ENCODE data around the gene LRP1.

LRP1 gene

DNA sequence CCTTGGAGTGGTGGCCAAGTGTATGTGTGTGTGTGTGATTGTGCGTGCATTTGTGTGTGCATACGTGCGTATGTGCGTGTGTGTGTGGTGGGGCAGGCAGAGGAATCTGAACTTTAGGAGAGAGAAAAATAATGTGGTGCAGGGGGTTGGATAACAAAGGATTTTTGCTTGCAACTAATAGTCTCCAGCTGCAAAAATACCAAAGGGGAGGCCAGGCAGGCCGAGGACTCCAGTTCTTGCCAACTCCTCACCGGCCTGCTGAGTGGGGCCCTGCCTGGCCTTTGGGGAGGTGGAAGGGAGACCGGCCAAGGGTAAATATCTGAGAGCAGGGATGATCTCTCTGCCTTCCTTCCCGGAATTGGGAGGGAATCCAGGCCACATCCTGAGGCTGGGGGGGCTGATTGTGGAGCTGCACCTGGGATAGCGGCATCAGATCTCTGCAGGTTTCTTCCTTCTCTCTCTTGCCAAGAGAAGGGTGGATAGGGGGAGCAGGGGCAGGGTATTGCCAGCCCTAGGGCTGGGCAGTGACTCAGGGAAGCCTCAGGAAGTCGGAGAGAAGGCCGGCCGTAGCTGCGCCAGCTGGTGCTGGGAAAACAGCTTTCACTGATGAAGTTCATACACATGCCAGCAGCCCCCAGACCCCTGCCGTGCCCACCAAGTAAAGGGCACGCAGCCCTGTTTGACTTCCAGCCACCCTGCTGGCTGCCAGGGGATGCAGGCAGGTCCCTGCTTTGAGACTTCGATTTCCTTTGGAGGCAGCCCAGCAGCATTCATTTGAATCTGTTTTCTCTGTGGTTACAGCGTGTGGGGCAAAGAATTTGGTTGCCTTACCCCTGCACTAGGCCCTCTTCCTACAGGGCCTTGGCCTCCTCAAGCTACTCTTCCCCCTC is 23.7 kb downstream of the LRP1 start:
- Histone ChIP-seq H4K20me1 (ENCODE audit: insufficient read depth, low read length) (no peaks in the 10 kb centered on the region), H3K4me3 (ENCODE audit: low read length) (no peak overlapping the region), H3K4me1 (ENCODE audit: low read length) (peaks cover 14% of the 10 kb centered on the region), H3K36me3 (replicated peaks; ENCODE audit: low read depth, low read length) (no peaks in the 10 kb centered on the region), H3K27me3 (ENCODE audit: low read depth, low read length) (no peaks in the 10 kb centered on the region), H3K9ac (ENCODE audit: low read length) (no peak overlapping the region), H3K27ac (ENCODE audit: low read length) (no peak overlapping the region), H3K9me3 (ENCODE audit: insufficient read depth, low read length) (no peaks in the 10 kb centered on the region), H3K4me2 (ENCODE audit: low read length) (no peak overlapping the region), H3K79me2 (ENCODE audit: low read length) (no peaks in the 10 kb centered on the region), H2AFZ (ENCODE audit: low read depth, low read length) (no peak overlapping the region)
- TF ChIP-seq, protein P1, sequence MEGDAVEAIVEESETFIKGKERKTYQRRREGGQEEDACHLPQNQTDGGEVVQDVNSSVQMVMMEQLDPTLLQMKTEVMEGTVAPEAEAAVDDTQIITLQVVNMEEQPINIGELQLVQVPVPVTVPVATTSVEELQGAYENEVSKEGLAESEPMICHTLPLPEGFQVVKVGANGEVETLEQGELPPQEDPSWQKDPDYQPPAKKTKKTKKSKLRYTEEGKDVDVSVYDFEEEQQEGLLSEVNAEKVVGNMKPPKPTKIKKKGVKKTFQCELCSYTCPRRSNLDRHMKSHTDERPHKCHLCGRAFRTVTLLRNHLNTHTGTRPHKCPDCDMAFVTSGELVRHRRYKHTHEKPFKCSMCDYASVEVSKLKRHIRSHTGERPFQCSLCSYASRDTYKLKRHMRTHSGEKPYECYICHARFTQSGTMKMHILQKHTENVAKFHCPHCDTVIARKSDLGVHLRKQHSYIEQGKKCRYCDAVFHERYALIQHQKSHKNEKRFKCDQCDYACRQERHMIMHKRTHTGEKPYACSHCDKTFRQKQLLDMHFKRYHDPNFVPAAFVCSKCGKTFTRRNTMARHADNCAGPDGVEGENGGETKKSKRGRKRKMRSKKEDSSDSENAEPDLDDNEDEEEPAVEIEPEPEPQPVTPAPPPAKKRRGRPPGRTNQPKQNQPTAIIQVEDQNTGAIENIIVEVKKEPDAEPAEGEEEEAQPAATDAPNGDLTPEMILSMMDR (IDR thresholded peaks at IDR 0.05; ENCODE audit: low read depth, low read length) = no peak
- TF ChIP-seq EZH2phosphoT487 (IDR thresholded peaks at IDR 0.05; ENCODE audit: low read depth) = no peak

DNA sequence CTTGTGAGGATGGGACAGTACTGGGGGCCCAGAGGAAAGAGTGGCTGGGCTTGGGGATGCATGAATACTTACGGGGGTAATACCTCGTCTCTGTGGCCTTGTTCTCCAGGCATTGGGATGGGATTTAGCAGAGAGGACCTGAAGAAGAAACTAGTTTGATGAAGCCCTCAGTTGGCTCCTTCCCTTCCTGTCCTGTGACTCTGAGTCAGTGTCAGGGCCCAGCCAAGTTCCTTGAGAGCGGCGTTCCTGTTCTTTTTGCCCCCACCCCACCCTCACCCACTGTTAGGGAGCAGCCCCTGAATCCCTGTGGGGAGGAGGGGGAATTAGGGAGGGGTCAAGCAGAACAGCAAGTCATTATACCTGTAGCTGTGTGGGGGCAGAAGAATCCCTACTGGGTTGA is 24.4 kb downstream of the LRP1 start:
- Histone ChIP-seq H2AFZ (ENCODE audit: low read depth, low read length) (no peak overlapping the region), H3K4me2 (ENCODE audit: low read length) (no peak overlapping the region), H3K27ac (ENCODE audit: low read length) (no peak overlapping the region)

GRCh38 chr12:57153415-57153997 is 25.2 kb downstream of the LRP1 start:
- TF ChIP-seq, protein P1 (IDR thresholded peaks at IDR 0.05; ENCODE audit: low read depth, low read length) = no peak
- no peak for TF ChIP-seq EZH2phosphoT487 (IDR thresholded peaks at IDR 0.05; ENCODE audit: low read depth)
- Histone ChIP-seq H3K4me2 (ENCODE audit: low read length) (no peak overlapping the region), H3K4me1 (ENCODE audit: low read length) (peaks cover 20% of the 10 kb centered on the region), H3K36me3 (replicated peaks; ENCODE audit: low read depth, low read length) (no peaks in the 10 kb centered on the region), H3K79me2 (ENCODE audit: low read length) (no peaks in the 10 kb centered on the region), H3K4me3 (ENCODE audit: low read length) (no peak overlapping the region), H3K27me3 (ENCODE audit: low read depth, low read length) (no peaks in the 10 kb centered on the region), H3K9me3 (ENCODE audit: insufficient read depth, low read length) (no peaks in the 10 kb centered on the region), H4K20me1 (ENCODE audit: insufficient read depth, low read length) (no peaks in the 10 kb centered on the region), H2AFZ (ENCODE audit: low read depth, low read length) (no peak overlapping the region), H3K9ac (ENCODE audit: low read length) (no peak overlapping the region), H3K27ac (ENCODE audit: low read length) (no peak overlapping the region)

More for the DNA sequence above, 24.4 kb downstream of the LRP1 start:
- Histone ChIP-seq H3K79me2 (ENCODE audit: low read length) (no peaks in the 10 kb centered on the region), H3K9ac (ENCODE audit: low read length) (no peak overlapping the region), H3K36me3 (replicated peaks; ENCODE audit: low read depth, low read length) (no peaks in the 10 kb centered on the region), H4K20me1 (ENCODE audit: insufficient read depth, low read length) (no peaks in the 10 kb centered on the region), H3K9me3 (ENCODE audit: insufficient read depth, low read length) (no peaks in the 10 kb centered on the region), H3K27me3 (ENCODE audit: low read depth, low read length) (no peaks in the 10 kb centered on the region), H3K4me1 (ENCODE audit: low read length) (peaks cover 15% of the 10 kb centered on the region), H3K4me3 (ENCODE audit: low read length) (no peak overlapping the region)
- TF ChIP-seq, protein P1 (IDR thresholded peaks at IDR 0.05; ENCODE audit: low read depth, low read length) = no peak
- TF ChIP-seq EZH2phosphoT487 (IDR thresholded peaks at IDR 0.05; ENCODE audit: low read depth) = no peak

GRCh38 chr12:57154076-57154475 is 25.8 kb downstream of the LRP1 start:
- Histone ChIP-seq H3K4me2 (ENCODE audit: low read length) (peak overlapping the region; percentile 33), H2AFZ (ENCODE audit: low read depth, low read length) (no peak overlapping the region), H4K20me1 (ENCODE audit: insufficient read depth, low read length) (no peaks in the 10 kb centered on the region), H3K36me3 (replicated peaks; ENCODE audit: low read depth, low read length) (no peaks in the 10 kb centered on the region), H3K27me3 (ENCODE audit: low read depth, low read length) (no peaks in the 10 kb centered on the region), H3K9me3 (ENCODE audit: insufficient read depth, low read length) (no peaks in the 10 kb centered on the region), H3K4me1 (ENCODE audit: low read length) (peaks cover 20% of the 10 kb centered on the region), H3K9ac (ENCODE audit: low read length) (no peak overlapping the region), H3K27ac (ENCODE audit: low read length) (no peak overlapping the region), H3K4me3 (ENCODE audit: low read length) (no peak overlapping the region), H3K79me2 (ENCODE audit: low read length) (no peaks in the 10 kb centered on the region)
- TF ChIP-seq EZH2phosphoT487 (IDR thresholded peaks at IDR 0.05; ENCODE audit: low read depth) = no peak
- TF ChIP-seq, protein P1 (IDR thresholded peaks at IDR 0.05; ENCODE audit: low read depth, low read length) = no peak

Data from OCI-LY3 (cell line).